ENCODE measurements around the gene LHFPL6. TPM values are rescaled to one million over a fixed set of nuclear protein-coding genes. Genes with fewer than 3 reads are reported as not detected.

The LHFPL6 gene
- total RNA-seq, 1 experiment from 2014 or later: 2.5 TPM

DNA sequence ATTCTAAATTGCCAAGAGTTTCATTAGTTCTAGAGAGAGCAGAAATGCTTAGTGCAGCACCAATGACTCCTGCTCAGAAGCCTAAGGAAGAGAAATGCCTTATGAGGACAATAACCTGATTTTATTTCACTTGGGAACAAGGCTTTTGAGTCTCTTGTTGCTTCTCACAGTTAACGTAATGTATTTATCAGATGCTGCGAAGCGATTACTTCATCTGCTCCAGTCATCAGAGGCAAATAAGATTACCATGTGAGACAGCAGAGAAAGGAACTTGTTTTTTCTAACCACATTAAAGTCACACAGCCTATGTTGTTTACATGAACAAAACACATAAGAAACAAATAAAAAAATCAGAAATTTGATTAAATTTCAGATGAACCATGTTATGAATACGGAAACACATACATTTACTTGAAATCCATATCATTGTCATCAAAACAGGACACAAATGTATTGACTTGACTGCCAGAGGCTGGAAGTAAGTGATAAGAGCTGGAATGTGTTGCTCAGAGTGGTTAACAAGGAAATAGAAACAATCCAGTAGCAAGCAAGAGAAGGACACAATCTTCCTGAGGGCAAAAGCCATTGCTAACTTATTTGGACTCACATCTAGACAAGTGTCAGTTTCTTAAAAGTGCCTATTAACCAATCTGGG lies 147.3 kb downstream of the LHFPL6 start:
- CTCF ChIA-PET: no interaction called here
- H3K27me3 ChIP-seq (ENCODE audit: insufficient read depth, low read depth): no peaks in the 10 kb centered on the region
- H3K4me1 ChIP-seq (replicated peaks; ENCODE audit: insufficient read depth): no peaks in the 10 kb centered on the region
- no peak overlapping the region for H3K4me2 ChIP-seq
- no peak overlapping the region for H3K27ac ChIP-seq
- H3K9me2 ChIP-seq (ENCODE audit: insufficient read depth): no peaks in the 10 kb centered on the region
- no TSS peak for BruUV-seq (replicated peaks)
- intact Hi-C loops (cut with micrococcal nuclease; ENCODE audit: unreplicated experiment): no loop called here
- H2AFZ ChIP-seq: no peak overlapping the region
- no peaks in the 10 kb centered on the region for H3K9me3 ChIP-seq (ENCODE audit: insufficient read depth, low read depth)
- no peak for TF ChIP-seq EZH2 (IDR thresholded peaks at IDR 0.05; ENCODE audit: low read depth)
- no peaks in the 10 kb centered on the region for H4K20me1 ChIP-seq (ENCODE audit: insufficient read depth)
- H3F3A ChIP-seq (ENCODE audit: insufficient read depth, low read depth): no peaks in the 10 kb centered on the region
- no peak overlapping the region for H3K4me3 ChIP-seq
- H3K79me2 ChIP-seq (ENCODE audit: low read depth): no peaks in the 10 kb centered on the region
- no peak for DNase-seq
- no peaks in the 10 kb centered on the region for H3K36me3 ChIP-seq (ENCODE audit: low read depth)
- POLR2A ChIA-PET (ENCODE audit: unreplicated experiment): interaction anchor here (0.6 kb wide), 1 partner anchor 28 kb away, joined by 5 read pairs; no protein-coding TSS in a partner anchor

DNA sequence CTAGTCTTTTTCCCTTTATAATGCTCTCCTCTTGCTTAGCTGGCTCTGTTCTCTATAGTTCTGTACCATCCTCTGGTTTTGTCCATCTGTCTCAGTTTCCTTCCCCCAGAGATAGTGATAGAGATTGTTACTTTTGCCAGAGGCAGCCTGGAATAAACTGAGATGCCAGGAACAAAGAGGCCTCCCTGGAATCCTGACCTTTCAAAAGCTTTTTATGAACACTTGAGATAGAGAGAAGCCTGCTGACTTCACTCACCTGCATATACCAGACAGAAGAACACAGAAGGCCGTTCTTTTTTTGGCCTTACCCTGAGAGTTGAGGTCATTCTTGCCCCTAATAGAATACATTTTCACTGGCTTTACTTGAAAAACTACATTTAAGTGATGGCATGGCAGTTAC lies 150.2 kb downstream of the LHFPL6 start:
- intact Hi-C loops (cut with micrococcal nuclease; ENCODE audit: unreplicated experiment): no loop called here
- no peak overlapping the region for H2AFZ ChIP-seq
- H3K9me3 ChIP-seq (ENCODE audit: insufficient read depth, low read depth): no peaks in the 10 kb centered on the region
- H3K4me2 ChIP-seq: no peak overlapping the region
- H3K79me2 ChIP-seq (ENCODE audit: low read depth): no peaks in the 10 kb centered on the region
- no peak overlapping the region for H3K4me3 ChIP-seq
- H3F3A ChIP-seq (ENCODE audit: insufficient read depth, low read depth): no peaks in the 10 kb centered on the region
- TF ChIP-seq, protein P1, sequence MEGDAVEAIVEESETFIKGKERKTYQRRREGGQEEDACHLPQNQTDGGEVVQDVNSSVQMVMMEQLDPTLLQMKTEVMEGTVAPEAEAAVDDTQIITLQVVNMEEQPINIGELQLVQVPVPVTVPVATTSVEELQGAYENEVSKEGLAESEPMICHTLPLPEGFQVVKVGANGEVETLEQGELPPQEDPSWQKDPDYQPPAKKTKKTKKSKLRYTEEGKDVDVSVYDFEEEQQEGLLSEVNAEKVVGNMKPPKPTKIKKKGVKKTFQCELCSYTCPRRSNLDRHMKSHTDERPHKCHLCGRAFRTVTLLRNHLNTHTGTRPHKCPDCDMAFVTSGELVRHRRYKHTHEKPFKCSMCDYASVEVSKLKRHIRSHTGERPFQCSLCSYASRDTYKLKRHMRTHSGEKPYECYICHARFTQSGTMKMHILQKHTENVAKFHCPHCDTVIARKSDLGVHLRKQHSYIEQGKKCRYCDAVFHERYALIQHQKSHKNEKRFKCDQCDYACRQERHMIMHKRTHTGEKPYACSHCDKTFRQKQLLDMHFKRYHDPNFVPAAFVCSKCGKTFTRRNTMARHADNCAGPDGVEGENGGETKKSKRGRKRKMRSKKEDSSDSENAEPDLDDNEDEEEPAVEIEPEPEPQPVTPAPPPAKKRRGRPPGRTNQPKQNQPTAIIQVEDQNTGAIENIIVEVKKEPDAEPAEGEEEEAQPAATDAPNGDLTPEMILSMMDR (conservative IDR thresholded peaks at IDR 0.05): no peak
- no peak for TF ChIP-seq EZH2 (IDR thresholded peaks at IDR 0.05; ENCODE audit: low read depth)
- no peak overlapping the region for H3K27ac ChIP-seq
- no peaks in the 10 kb centered on the region for H3K4me1 ChIP-seq (replicated peaks; ENCODE audit: insufficient read depth)
- ChIA-PET CTCF (no interaction called here), POLR2A (ENCODE audit: unreplicated experiment) (no interaction called here)
- DNase-seq: no peak
- H4K20me1 ChIP-seq (ENCODE audit: insufficient read depth): no peaks in the 10 kb centered on the region
- no peaks in the 10 kb centered on the region for H3K27me3 ChIP-seq (ENCODE audit: insufficient read depth, low read depth)
- H3K36me3 ChIP-seq (ENCODE audit: low read depth): no peaks in the 10 kb centered on the region
- BruUV-seq (replicated peaks): no TSS peak
- H3K9me2 ChIP-seq (ENCODE audit: insufficient read depth): no peaks in the 10 kb centered on the region

DNA sequence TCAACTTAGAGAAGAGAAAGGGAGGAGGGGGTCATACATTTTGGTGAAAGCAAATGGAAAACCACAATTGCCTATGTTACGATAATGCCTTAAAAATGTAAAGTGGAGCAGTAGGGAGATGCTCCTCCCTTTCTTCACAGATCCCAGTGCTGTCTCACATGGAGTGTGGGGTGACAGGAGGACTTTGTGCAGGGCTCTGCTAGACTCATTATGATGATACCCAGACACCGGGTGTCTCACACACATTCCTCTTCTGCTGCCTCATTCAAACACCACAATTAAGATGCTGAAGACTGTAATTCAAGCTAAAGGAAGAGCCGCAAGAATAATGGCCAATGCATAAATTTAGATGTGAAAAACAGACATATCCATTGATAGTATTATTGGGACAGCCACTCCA lies 150.6 kb downstream of the LHFPL6 start:
- Histone ChIP-seq H4K20me1 (ENCODE audit: insufficient read depth) (no peaks in the 10 kb centered on the region), H3K9me2 (ENCODE audit: insufficient read depth) (no peaks in the 10 kb centered on the region), H2AFZ (no peak overlapping the region), H3K4me2 (no peak overlapping the region), H3F3A (ENCODE audit: insufficient read depth, low read depth) (no peaks in the 10 kb centered on the region), H3K27ac (no peak overlapping the region), H3K27me3 (ENCODE audit: insufficient read depth, low read depth) (no peaks in the 10 kb centered on the region), H3K4me1 (replicated peaks; ENCODE audit: insufficient read depth) (no peaks in the 10 kb centered on the region), H3K36me3 (ENCODE audit: low read depth) (no peaks in the 10 kb centered on the region), H3K4me3 (no peak overlapping the region), H3K79me2 (ENCODE audit: low read depth) (no peaks in the 10 kb centered on the region), H3K9me3 (ENCODE audit: insufficient read depth, low read depth) (no peaks in the 10 kb centered on the region)
- no peak for TF ChIP-seq EZH2 (IDR thresholded peaks at IDR 0.05; ENCODE audit: low read depth)
- TF ChIP-seq, protein P1 (conservative IDR thresholded peaks at IDR 0.05): no peak
- ChIA-PET POLR2A (ENCODE audit: unreplicated experiment) (no interaction called here), CTCF (no interaction called here)
- BruUV-seq (replicated peaks): no TSS peak
- intact Hi-C loops (cut with micrococcal nuclease; ENCODE audit: unreplicated experiment): no loop called here
- DNase-seq: no peak

DNA sequence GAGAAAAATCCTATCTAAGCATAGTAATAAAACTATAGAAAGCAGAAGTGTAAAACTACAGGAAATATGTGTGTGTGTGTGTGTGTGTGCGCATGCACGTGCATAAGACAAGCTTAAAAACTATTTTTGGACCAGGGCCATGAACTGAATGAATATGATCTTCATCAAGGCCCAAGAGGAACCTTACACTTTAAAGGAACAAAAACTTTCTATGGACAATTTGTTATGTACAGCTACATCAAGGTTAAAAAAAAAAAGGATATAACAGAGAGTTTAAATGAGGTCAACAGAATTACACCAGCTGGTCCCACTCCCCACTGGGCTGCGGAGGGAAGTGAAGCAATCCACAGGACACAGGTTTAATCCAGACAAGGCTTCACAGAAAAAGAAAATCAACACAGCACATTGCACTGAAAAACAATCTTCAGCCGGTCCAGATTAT lies 151.1 kb downstream of the LHFPL6 start:
- H4K20me1 ChIP-seq (ENCODE audit: insufficient read depth): no peaks in the 10 kb centered on the region
- no peak for DNase-seq
- TF ChIP-seq, protein P1 (conservative IDR thresholded peaks at IDR 0.05): no peak
- no peak for TF ChIP-seq EZH2 (IDR thresholded peaks at IDR 0.05; ENCODE audit: low read depth)
- no peaks in the 10 kb centered on the region for H3K27me3 ChIP-seq (ENCODE audit: insufficient read depth, low read depth)
- H3K27ac ChIP-seq: no peak overlapping the region
- BruUV-seq (replicated peaks): no TSS peak
- no peaks in the 10 kb centered on the region for H3K36me3 ChIP-seq (ENCODE audit: low read depth)
- H3K4me3 ChIP-seq: no peak overlapping the region
- H3K79me2 ChIP-seq (ENCODE audit: low read depth): no peaks in the 10 kb centered on the region
- H2AFZ ChIP-seq: no peak overlapping the region
- CTCF ChIA-PET: no interaction called here
- no peaks in the 10 kb centered on the region for H3K9me3 ChIP-seq (ENCODE audit: insufficient read depth, low read depth)
- POLR2A ChIA-PET (ENCODE audit: unreplicated experiment): no interaction called here
- H3F3A ChIP-seq (ENCODE audit: insufficient read depth, low read depth): no peaks in the 10 kb centered on the region
- no peaks in the 10 kb centered on the region for H3K4me1 ChIP-seq (replicated peaks; ENCODE audit: insufficient read depth)
- intact Hi-C loops (cut with micrococcal nuclease; ENCODE audit: unreplicated experiment): no loop called here
- H3K4me2 ChIP-seq: no peak overlapping the region
- H3K9me2 ChIP-seq (ENCODE audit: insufficient read depth): no peaks in the 10 kb centered on the region

Measured in PC-9 (cell line).